Ovary (tissue), 3 donors: ENCODE data around the gene PCDHGA1.
A peak's percentile ranks its signal among the peaks of the same experiment; 100 is the strongest.

Source experiments
- POLR2A ChIP-seq: fragments of 450-650 bp; IDR thresholded peaks from one replicate; pipeline ENCODE4 v1.6.1; 2017; ENCODE audit warnings: antibody characterized with exemption, mild to moderate bottlenecking, moderate library complexity
- TF ChIP-seq, protein P1 (sequence below), 3 donors: fragments of 450-650 bp in 2 of 3; fragments of 200-600 bp in 1 of 3; IDR thresholded peaks; one replicate each; pipeline versions ENCODE4 v1.5.1 to v1.8.0; 2016 to 2022; ENCODE audit warnings: antibody characterized with exemption in 3 of 3, mild to moderate bottlenecking in 1 of 3
- donor health status: DM: no; HTN: no; CAD: no.

DNA sequence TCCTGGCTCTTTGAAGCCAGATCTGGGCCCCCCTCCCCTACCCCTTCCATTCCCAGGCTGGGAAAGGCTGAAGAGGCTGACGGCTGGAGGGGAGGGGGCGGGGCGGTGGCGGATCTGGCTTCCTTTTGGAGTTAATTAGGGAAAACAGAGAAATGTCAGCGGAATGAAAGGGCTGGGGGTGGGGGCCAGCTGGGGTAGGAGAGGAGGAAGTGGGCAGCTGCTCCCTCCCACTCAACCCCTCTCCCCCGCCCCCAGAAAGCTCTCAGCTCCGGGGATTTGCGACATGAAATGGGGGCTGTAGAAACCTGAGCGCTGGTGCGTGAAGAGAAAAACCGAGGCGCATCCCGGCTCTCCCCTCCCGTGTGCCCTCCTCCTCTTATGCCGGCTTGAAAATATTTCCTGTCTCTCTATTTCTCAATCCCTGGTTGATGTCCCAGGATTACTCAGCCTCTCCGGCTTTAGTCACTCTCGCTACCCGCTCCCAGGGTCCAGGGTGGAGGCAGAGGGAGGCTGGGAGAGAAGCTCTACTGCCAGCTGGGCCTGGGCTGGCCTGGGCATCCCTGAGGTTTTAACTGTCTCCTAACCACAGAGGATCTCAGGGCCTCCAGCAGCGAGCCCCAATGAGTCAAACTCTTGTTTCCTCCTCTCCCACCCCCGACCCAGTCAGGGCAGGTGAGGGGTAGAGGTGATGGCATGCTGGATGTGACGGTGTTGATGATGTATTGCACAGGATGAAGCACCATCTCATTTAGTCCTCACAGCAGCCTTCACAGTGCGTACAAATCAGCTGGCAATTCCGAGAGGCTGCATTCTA, 178.7 kb downstream of the PCDHGA1 start:
- TF ChIP-seq, protein P1, sequence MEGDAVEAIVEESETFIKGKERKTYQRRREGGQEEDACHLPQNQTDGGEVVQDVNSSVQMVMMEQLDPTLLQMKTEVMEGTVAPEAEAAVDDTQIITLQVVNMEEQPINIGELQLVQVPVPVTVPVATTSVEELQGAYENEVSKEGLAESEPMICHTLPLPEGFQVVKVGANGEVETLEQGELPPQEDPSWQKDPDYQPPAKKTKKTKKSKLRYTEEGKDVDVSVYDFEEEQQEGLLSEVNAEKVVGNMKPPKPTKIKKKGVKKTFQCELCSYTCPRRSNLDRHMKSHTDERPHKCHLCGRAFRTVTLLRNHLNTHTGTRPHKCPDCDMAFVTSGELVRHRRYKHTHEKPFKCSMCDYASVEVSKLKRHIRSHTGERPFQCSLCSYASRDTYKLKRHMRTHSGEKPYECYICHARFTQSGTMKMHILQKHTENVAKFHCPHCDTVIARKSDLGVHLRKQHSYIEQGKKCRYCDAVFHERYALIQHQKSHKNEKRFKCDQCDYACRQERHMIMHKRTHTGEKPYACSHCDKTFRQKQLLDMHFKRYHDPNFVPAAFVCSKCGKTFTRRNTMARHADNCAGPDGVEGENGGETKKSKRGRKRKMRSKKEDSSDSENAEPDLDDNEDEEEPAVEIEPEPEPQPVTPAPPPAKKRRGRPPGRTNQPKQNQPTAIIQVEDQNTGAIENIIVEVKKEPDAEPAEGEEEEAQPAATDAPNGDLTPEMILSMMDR (IDR thresholded peaks at IDR 0.05): no peak
- TF ChIP-seq POLR2A: peak; percentile 70
